22Rv1 (cell line): ENCODE results near the gene MORN3.

Experiments
- CTCF ChIP-seq: fragments of 450-650 bp; IDR thresholded peaks from 2 replicates; pipeline ENCODE4 v1.5.1; 2017; ENCODE audit warnings: mild to moderate bottlenecking
- ZFX ChIP-seq: fragments of 450-650 bp; IDR thresholded peaks from 2 replicates; pipeline ENCODE4 v1.6.1; 2017; ENCODE audit warnings: antibody characterized with exemption, borderline replicate concordance

DNA sequence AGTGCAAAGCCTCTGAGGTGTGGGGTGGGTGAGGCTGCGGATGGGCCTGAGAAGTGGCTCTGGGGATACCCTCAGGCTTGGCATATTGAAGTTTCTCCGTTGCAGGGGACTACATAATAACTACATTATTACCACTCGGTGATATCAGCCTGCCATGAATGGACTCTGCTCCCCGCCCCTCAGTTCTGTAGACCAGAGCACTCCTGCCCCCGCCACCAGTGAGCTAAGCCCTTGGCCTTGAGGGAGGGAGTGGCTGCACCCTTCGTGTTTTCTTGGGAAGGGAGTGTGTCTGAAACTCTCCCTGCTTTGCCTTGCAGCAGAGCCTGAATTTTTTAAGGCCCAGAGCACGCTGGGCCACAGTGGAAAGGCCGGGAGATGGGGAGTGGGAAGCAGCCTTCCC is 41.4 kb downstream of the MORN3 start:
- TF ChIP-seq CTCF (no peak), ZFX (no peak)
